Measurements from ENCODE around the gene EPM2AIP1.

The EPM2AIP1 gene

GRCh38 chr3:37031096-37031682 lies 38.3 kb upstream of the EPM2AIP1 start:
- no peak for DNase-seq (ENCODE audit: low read depth)
- TF ChIP-seq CTCF (IDR thresholded peaks at IDR 0.05; ENCODE audit: control insufficient read depth, insufficient read depth, low read depth, low read length, missing control alignments) = no peak
- no peak overlapping the region for H3K4me3 ChIP-seq (ENCODE audit: control insufficient read depth, low read depth, low read length)

- no peak for DNase-seq (ENCODE audit: low read depth)
- H3K4me3 ChIP-seq (ENCODE audit: control insufficient read depth, low read depth, low read length) = no peak overlapping the region
- TF ChIP-seq CTCF (IDR thresholded peaks at IDR 0.05; ENCODE audit: control insufficient read depth, insufficient read depth, low read depth, low read length, missing control alignments) = no peak
These were observed 37.7 kb upstream of the EPM2AIP1 start for GRCh38 chr3:37030588-37030987.

GRCh38 chr3:37029516-37030163 lies 36.7 kb upstream of the EPM2AIP1 start:
- no peak for DNase-seq (ENCODE audit: low read depth)
- TF ChIP-seq CTCF (IDR thresholded peaks at IDR 0.05; ENCODE audit: control insufficient read depth, insufficient read depth, low read depth, low read length, missing control alignments) = no peak

DNA sequence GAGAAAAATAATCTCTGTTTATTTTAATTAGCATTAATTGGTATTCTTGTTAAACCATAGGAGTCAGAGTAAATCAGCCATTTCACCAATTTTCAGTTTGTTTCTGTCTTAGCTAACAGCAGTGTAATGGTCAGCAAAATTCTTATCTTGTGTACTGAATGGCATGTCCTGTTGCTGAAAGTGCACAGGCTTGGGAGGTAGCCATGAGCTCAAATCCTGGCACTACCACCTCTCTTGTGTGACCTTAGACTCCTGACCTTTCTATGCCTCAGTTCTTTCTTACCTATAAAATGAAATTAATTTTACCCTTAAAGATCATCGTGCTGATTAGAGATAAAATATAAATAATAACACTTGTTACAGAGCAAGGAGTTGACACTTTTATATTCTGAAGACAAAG lies 36.2 kb upstream of the EPM2AIP1 start:
- no peak overlapping the region for H3K4me3 ChIP-seq (ENCODE audit: control insufficient read depth, low read depth, low read length)
- no peak for DNase-seq (ENCODE audit: low read depth)
- TF ChIP-seq CTCF (IDR thresholded peaks at IDR 0.05; ENCODE audit: control insufficient read depth, insufficient read depth, low read depth, low read length, missing control alignments) = no peak

More at GRCh38 chr3:37029516-37030163, 36.7 kb upstream of the EPM2AIP1 start:
- no peak overlapping the region for H3K4me3 ChIP-seq (ENCODE audit: control insufficient read depth, low read depth, low read length)

GRCh38 chr3:37028329-37028728 lies 35.4 kb upstream of the EPM2AIP1 start:
- H3K4me3 ChIP-seq (ENCODE audit: control insufficient read depth, low read depth, low read length) = no peak overlapping the region
- TF ChIP-seq CTCF (IDR thresholded peaks at IDR 0.05; ENCODE audit: control insufficient read depth, insufficient read depth, low read depth, low read length, missing control alignments) = no peak
- no peak for DNase-seq (ENCODE audit: low read depth)

- DNase-seq (ENCODE audit: low read depth) = no peak
- no peak for TF ChIP-seq CTCF (IDR thresholded peaks at IDR 0.05; ENCODE audit: control insufficient read depth, insufficient read depth, low read depth, low read length, missing control alignments)
- no peak overlapping the region for H3K4me3 ChIP-seq (ENCODE audit: control insufficient read depth, low read depth, low read length)
These were observed 33.9 kb upstream of the EPM2AIP1 start for GRCh38 chr3:37026851-37027250.

Data from AG09309 (cell line).